DMS153 treated with DMSO at 0.1 percent for 48 hours (cell line): ENCODE data around the gene TMPRSS11E.
"Not testable (repeated sequence)": the region's sequence is repeated elsewhere in the genome, so short reads cannot be mapped to it uniquely, and the experiment has no call there.

Experiments
- DNase-seq: peaks from one replicate; lab custom pipeline; 2025; ENCODE audit not compliant: unreplicated experiment; lab: John Stamatoyannopoulos, UW

Gene TMPRSS11E

GRCh38 chr4:68447201-68447600 lies at the start of gene TMPRSS11E:
Gene TMPRSS11E (plus strand): TSS chr4:68447463. CDS start chr4:68447513, 50 bp downstream.
- no peak for DNase-seq

GRCh38 chr4:68399306-68399705 lies 48.0 kb upstream of the TMPRSS11E start:
- no peak for DNase-seq

DNA sequence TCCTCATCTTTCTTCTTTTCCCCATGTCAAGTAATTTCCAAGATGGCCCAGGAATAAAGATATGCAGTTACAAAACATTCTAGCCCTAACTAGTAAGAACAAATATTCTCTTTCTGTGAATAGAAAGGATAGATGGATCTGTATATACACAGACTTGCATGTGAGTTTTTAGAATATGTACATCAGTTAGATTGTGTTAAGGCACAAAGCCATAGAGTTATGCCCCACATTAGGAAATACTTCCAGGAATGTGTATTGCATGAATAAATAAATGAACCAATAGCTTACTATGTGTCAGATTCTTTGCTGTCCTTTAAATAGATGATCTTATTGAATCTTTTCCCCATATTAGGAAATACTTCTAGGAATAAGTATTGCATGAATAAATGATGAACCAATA lies 46.0 kb upstream of the TMPRSS11E start:
- no peak for DNase-seq

- DNase-seq, result no peak
Measured at GRCh38 chr4:68404153-68404552, 43.1 kb upstream of the TMPRSS11E start.

DNA sequence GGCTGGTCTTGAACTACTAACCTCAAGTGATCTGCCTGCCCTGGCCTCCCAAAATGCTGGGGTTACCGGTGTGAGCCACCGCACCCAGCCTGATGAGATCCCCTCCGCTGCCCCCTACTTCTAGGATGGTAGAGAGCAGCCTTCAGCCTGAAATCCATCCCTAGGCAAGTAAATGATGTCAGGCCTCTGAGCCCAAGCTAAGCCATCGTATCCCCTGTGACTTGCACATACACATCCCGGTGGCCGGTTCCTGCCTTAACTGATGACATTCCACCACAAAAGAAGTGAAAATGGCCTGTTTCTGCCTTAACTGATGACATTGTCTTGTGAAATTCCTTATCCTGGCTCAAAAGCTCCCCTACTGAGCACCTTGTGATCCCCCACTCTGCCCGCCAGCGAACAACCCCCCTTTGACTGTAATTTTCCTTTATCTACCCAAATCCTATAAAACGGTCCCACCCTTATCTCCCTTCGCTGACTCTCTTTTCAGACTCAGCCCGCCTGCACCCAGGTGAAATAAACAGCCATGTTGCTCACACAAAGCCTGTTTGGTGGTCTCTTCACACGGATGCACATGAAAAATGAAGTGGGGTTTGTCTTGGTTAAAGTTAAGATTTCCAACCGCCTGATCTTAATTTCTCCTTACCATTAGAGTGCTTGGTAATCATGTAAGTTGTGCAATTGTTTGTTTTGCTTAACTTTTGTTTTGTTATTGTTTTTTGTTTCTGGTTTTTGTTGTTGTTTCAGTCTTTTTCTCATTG lies 41.4 kb upstream of the TMPRSS11E start:
- DNase-seq, result not testable (repeated sequence)

GRCh38 chr4:68406479-68406859 lies 40.8 kb upstream of the TMPRSS11E start:
- DNase-seq, result no peak

DNA sequence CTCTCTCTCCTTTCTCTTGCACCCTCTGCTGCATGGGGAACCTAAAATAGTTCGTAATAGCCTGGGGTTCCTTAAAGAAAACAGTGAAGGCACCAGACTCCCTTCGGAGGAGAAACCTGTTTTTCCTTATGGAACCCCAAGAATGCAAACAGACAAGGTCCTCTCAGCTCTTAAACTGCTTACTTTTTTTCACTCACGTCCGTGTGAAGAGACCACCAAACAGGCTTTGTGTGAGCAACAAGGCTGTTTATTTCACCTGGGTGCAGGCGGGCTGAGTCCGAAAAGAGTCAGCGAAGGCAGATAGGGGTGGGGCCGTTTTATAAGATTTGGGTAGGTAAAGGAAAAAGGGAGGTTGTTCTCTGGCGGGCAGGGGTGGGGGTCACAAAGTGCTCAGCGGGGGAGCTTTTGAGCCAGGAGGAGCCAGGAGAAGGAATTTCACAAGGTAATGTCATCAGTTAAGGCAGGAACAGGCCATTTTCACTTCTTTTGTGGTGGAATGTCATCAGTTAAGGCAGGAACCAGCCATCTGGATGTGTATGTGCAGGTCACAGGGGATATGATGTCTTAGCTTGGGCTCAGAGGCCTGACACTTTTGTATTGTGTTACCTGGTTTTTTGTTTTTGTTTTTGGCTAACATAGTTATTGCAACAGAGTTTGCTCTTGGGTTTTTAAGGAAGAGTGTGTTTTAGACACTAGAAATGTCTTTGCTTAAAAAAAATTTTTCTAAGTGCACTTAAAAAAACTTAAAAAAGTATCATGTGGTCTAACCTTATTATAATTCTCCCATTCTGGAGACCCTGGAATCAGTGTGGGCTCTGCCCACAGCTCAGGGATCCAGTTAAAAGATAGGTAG lies 40.0 kb upstream of the TMPRSS11E start:
- DNase-seq, result not testable (repeated sequence)

GRCh38 chr4:68407868-68408190 lies 39.4 kb upstream of the TMPRSS11E start:
- no peak for DNase-seq

GRCh38 chr4:68410149-68410548 lies 37.1 kb upstream of the TMPRSS11E start:
- DNase-seq, result no peak

- DNase-seq, result no peak
Measured at GRCh38 chr4:68410643-68411042, 36.6 kb upstream of the TMPRSS11E start.

DNA sequence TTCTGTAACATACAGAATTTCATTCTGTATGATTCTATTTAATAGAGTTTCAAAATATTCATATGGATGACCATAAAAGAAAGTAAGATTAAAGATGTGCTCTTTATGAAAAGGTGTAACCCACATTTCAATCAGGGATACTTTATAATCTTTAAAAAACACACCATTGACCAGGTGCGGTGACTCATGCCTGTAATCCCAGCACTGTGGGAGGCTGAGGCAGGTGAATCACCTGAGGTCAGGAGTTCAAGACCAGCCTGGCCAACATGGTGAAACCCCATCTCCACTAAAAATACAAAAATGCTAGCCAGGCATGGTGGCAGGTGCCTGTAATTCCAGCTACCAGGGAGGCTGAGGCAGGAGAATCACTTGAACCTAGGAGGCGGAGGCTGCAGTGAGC lies 35.2 kb upstream of the TMPRSS11E start:
- not testable (repeated sequence) for DNase-seq

DNA sequence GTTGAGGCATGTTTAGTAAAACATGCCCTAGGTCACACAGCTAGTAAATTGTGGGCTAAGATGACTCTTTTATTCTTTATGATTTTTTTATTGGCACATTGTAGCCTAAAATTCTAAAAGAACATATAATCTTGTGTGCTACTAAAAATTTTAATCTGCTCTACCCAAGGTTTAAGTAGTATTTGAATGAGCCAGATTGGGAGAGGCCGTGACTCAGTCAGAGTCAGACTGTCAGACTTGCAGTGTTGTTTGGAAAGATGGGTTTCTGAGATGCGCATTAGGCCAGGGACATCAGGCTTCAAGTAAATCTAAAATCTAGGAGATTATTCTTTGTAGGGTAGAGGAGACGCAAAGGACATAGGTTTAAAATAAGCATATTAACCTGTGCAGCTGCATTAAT lies 30.7 kb upstream of the TMPRSS11E start:
- DNase-seq, result no peak

- no peak for DNase-seq
Measured at GRCh38 chr4:68426516-68426915, 20.7 kb upstream of the TMPRSS11E start.

GRCh38 chr4:68430337-68430736 lies 16.9 kb upstream of the TMPRSS11E start:
- no peak for DNase-seq

DNA sequence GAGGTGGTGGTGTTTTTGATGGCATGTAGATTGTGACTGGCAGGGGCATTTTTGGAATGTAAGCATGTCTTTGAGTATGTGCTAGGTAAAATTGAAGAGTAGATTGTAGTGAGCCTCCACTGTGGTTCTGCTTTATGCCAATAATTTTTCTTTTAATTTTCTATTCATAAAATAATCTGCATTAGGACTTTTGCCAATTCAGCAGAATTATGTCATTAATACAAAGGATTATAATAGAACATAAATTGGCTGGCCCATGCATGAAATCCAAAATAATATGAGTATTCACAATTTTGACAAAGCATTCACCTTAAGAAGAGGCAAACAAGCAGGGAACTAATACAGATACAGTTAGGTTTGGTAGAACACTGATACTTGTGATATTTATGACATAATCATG lies 14.9 kb upstream of the TMPRSS11E start:
- DNase-seq, result no peak

GRCh38 chr4:68433582-68433981 lies 13.7 kb upstream of the TMPRSS11E start:
- DNase-seq, result no peak

- no peak for DNase-seq
Measured at GRCh38 chr4:68434277-68434676, 13.0 kb upstream of the TMPRSS11E start.

GRCh38 chr4:68434836-68435235 lies 12.4 kb upstream of the TMPRSS11E start:
- DNase-seq, result no peak

DNA sequence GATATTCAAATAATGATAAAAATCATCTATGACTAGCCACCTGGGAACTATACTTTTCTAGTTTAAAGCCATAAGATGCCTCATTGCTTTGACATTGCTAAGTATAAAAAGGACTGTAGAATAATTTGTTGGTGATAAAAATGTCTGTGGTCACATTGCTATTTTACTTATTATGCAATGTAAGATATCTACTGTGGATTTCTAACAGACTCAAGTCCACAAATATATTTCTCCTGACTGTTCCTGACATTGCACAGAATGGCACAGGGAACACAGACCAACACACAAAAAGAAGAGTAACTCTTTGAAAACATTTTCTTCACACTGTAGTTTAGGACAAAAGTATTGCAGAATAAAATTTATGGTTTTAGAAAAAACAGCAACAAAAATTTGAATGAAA lies 2.2 kb upstream of the TMPRSS11E start:
- no peak for DNase-seq

GRCh38 chr4:68451246-68452211 lies 4.3 kb downstream of the TMPRSS11E start:
- no peak for DNase-seq

GRCh38 chr4:68460085-68460484 lies 12.8 kb downstream of the TMPRSS11E start:
- DNase-seq, result no peak
